ENCODE results near the gene IGFL3. TPM values are rescaled to one million over a fixed set of nuclear protein-coding genes. Genes with fewer than 3 reads are reported as not detected.
A peak's percentile ranks its signal among the peaks of the same experiment; 100 is the strongest.

Gene IGFL3
- total and polyA plus RNA-seq, 2 experiments from 2014 or later: 2.6 to 5.5 TPM

DNA sequence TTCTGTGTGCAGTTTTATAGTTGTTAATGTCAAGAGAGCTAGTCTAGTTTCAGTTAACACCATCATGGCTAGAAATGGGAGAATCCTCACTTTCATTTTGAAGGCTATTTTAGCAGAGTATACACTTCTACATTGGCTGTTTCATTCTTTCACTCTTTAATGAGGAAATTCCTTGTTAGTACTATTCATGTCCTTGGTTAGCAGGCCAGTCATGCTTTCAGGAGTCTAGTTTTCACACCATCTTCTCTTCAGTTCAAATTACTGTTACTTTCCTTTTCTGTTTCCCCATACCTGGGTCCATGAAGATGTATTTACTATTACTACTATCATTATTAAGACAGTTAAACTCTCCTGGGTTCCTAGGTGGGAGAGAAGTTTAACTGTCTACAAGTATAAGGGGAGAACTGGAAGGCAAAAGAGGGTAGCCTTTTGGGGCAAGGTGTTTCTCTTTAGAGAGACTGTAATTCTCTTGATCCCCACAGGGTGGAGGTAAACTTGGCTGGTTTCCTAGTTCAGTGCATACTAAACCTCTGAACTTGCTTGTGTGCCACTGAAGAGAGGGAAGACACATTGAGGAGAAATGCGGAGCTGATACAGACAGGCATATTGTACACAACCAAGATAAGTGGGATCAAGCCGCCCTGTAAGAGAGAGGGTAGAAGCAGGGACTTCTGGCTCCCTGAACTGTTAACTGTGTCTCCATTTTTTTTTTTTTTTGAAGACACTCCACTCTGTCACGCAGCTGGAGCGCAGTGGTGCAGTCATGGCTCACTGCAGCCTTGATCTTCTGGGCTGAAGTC lies 42.4 kb downstream of the IGFL3 start:
- no peaks in the 10 kb centered on the region for H4K20me1 ChIP-seq (ENCODE audit: insufficient read depth, poor library complexity, severe bottlenecking)
- no peak overlapping the region for H2AFZ ChIP-seq
- no peaks in the 10 kb centered on the region for H3K4me1 ChIP-seq (ENCODE audit: insufficient read depth)
- no peaks in the 10 kb centered on the region for H3K9me2 ChIP-seq (replicated peaks; ENCODE audit: insufficient read depth)
- DNase-seq (ENCODE audit: low spot score): peak; percentile 77
- no peaks in the 10 kb centered on the region for H3K79me2 ChIP-seq
- WGBS (ENCODE audit: low lambda C conversion rate, missing lambda C conversion rate): 51% methylated on average over 4 of the region's 4 CpGs
- H3K27me3 ChIP-seq: peaks cover 4% of the 10 kb centered on the region
- no peak overlapping the region for H3K4me3 ChIP-seq
- H3K4me2 ChIP-seq: no peak overlapping the region
- H3K27ac ChIP-seq: no peak overlapping the region
- H3K9me3 ChIP-seq (ENCODE audit: low read depth): no peaks in the 10 kb centered on the region
- no peaks in the 10 kb centered on the region for H3K36me3 ChIP-seq (replicated peaks; ENCODE audit: insufficient read depth, low read depth)
- TF ChIP-seq, protein P1, sequence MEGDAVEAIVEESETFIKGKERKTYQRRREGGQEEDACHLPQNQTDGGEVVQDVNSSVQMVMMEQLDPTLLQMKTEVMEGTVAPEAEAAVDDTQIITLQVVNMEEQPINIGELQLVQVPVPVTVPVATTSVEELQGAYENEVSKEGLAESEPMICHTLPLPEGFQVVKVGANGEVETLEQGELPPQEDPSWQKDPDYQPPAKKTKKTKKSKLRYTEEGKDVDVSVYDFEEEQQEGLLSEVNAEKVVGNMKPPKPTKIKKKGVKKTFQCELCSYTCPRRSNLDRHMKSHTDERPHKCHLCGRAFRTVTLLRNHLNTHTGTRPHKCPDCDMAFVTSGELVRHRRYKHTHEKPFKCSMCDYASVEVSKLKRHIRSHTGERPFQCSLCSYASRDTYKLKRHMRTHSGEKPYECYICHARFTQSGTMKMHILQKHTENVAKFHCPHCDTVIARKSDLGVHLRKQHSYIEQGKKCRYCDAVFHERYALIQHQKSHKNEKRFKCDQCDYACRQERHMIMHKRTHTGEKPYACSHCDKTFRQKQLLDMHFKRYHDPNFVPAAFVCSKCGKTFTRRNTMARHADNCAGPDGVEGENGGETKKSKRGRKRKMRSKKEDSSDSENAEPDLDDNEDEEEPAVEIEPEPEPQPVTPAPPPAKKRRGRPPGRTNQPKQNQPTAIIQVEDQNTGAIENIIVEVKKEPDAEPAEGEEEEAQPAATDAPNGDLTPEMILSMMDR (IDR thresholded peaks at IDR 0.05; ENCODE audit: poor library complexity): peak; percentile 66
- TF ChIP-seq EZH2phosphoT487 (IDR thresholded peaks at IDR 0.05; ENCODE audit: low read depth, severe bottlenecking, unreplicated experiment): no peak
- no peak for TF ChIP-seq EZH2 (IDR thresholded peaks at IDR 0.05; ENCODE audit: borderline replicate concordance)

DNA sequence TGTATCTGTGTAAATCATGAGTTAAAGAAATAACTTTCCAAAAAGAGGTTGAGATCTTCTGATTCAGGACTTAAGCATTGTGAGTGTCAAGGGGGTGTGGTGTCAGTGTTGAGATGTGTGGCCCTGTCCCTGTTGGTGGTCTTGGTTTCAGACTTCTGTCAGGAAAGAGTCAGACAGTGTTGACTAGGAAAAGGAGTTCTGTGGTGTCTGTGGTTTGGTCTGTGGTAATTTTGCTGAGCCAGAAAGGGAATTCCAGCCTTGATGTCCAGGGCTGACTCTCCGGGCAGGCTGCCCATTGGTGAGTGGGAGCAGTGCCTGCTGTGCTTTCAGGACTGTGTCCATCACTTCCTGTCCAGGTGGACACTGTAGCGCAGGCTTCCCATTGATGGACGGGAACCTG lies 43.9 kb downstream of the IGFL3 start:
- H3K4me2 ChIP-seq: no peak overlapping the region
- DNase-seq (ENCODE audit: low spot score): peak; percentile 26
- H3K4me1 ChIP-seq (ENCODE audit: insufficient read depth): no peaks in the 10 kb centered on the region
- H2AFZ ChIP-seq: no peak overlapping the region
- no peaks in the 10 kb centered on the region for H3K9me2 ChIP-seq (replicated peaks; ENCODE audit: insufficient read depth)
- no peak overlapping the region for H3K27ac ChIP-seq
- no peak for TF ChIP-seq EZH2 (IDR thresholded peaks at IDR 0.05; ENCODE audit: borderline replicate concordance)
- TF ChIP-seq, protein P1 (IDR thresholded peaks at IDR 0.05; ENCODE audit: poor library complexity): no peak
- no peak for TF ChIP-seq EZH2phosphoT487 (IDR thresholded peaks at IDR 0.05; ENCODE audit: low read depth, severe bottlenecking, unreplicated experiment)
- no peaks in the 10 kb centered on the region for H3K36me3 ChIP-seq (replicated peaks; ENCODE audit: insufficient read depth, low read depth)
- no peaks in the 10 kb centered on the region for H3K9me3 ChIP-seq (ENCODE audit: low read depth)
- no peak overlapping the region for H3K4me3 ChIP-seq
- WGBS (ENCODE audit: low lambda C conversion rate, missing lambda C conversion rate): 64% methylated on average over 3 of the region's 3 CpGs
- no peaks in the 10 kb centered on the region for H4K20me1 ChIP-seq (ENCODE audit: insufficient read depth, poor library complexity, severe bottlenecking)
- H3K79me2 ChIP-seq: no peaks in the 10 kb centered on the region
- peaks cover 17% of the 10 kb centered on the region for H3K27me3 ChIP-seq

DNA sequence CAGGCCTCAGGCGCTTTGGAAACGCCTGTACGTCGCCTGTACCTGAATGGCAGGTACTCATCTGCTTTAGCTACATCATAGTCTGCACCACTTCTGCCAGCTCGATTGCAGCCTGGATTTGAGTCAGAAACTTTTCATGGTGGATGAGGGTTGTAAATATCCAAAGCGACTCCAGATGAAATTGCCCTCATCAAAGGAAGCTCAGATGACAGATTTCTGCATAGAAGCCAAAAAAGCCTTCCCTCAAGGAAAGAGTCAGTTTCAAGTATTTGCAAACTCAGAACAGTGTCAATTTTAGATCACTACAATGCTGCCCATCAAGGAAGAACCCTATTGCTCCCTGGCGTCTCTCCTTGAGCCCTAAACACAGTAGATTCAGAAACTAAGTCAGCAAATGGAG lies 44.9 kb downstream of the IGFL3 start:
- no peak overlapping the region for H3K4me3 ChIP-seq
- 85% methylated on average over 7 of the region's 7 CpGs for WGBS (ENCODE audit: low lambda C conversion rate, missing lambda C conversion rate)
- no peak overlapping the region for H3K4me2 ChIP-seq
- no peaks in the 10 kb centered on the region for H3K36me3 ChIP-seq (replicated peaks; ENCODE audit: insufficient read depth, low read depth)
- H3K27me3 ChIP-seq: peaks cover 27% of the 10 kb centered on the region
- TF ChIP-seq EZH2phosphoT487 (IDR thresholded peaks at IDR 0.05; ENCODE audit: low read depth, severe bottlenecking, unreplicated experiment) (no peak), EZH2 (IDR thresholded peaks at IDR 0.05; ENCODE audit: borderline replicate concordance) (no peak)
- TF ChIP-seq, protein P1 (IDR thresholded peaks at IDR 0.05; ENCODE audit: poor library complexity): no peak
- H2AFZ ChIP-seq: no peak overlapping the region
- H3K79me2 ChIP-seq: no peaks in the 10 kb centered on the region
- no peaks in the 10 kb centered on the region for H3K4me1 ChIP-seq (ENCODE audit: insufficient read depth)
- H3K27ac ChIP-seq: no peak overlapping the region
- no peaks in the 10 kb centered on the region for H4K20me1 ChIP-seq (ENCODE audit: insufficient read depth, poor library complexity, severe bottlenecking)
- no peak for DNase-seq (ENCODE audit: low spot score)
- H3K9me3 ChIP-seq (ENCODE audit: low read depth): no peaks in the 10 kb centered on the region
- H3K9me2 ChIP-seq (replicated peaks; ENCODE audit: insufficient read depth): no peaks in the 10 kb centered on the region

Measured in hepatocyte (in vitro differentiated cells).